HEK293 (cell line): ENCODE measurements around the gene CCDC9.

Experiments
- KLF8 ChIP-seq: fragments of 450-650 bp; formaldehyde crosslinking; IDR thresholded peaks from 2 replicates; pipeline ENCODE4 v1.5.1; 2016; ENCODE audit warnings: missing biosample characterization, missing genetic modification characterization
- SALL2 ChIP-seq: fragments of 450-650 bp; formaldehyde crosslinking; IDR thresholded peaks from 2 replicates; pipeline ENCODE4 v1.5.0; 2017; ENCODE audit warnings: missing biosample characterization, mild to moderate bottlenecking, missing genetic modification characterization, borderline replicate concordance
- ZNF140 ChIP-seq: fragments of 450-650 bp; formaldehyde crosslinking; IDR thresholded peaks from 2 replicates; pipeline ENCODE4 v1.5.1; 2016; ENCODE audit warnings: missing biosample characterization, missing genetic modification characterization
- ZNF184 ChIP-seq: fragments of 450-650 bp; IDR thresholded peaks from 2 replicates; pipeline ENCODE4 v1.5.1; 2018; ENCODE audit warnings: missing biosample characterization, mild to moderate bottlenecking, missing genetic modification characterization
- ZNF423 ChIP-seq: fragments of 450-650 bp; formaldehyde crosslinking; IDR thresholded peaks from 2 replicates; pipeline ENCODE4 v1.5.1; 2016; ENCODE audit warnings: missing biosample characterization, missing genetic modification characterization
- ZNF561 ChIP-seq: fragments of 450-650 bp; IDR thresholded peaks from 2 replicates; pipeline ENCODE4 v1.5.1; 2018; ENCODE audit warnings: missing biosample characterization, missing genetic modification characterization, borderline replicate concordance
- ZNF629 ChIP-seq: fragments of 450-650 bp; formaldehyde crosslinking; IDR thresholded peaks from 2 replicates; pipeline ENCODE4 v1.5.1; 2017; ENCODE audit warnings: missing biosample characterization, missing genetic modification characterization
- ZNF701 ChIP-seq: fragments of 450-650 bp; formaldehyde crosslinking; IDR thresholded peaks from 2 replicates; pipeline ENCODE4 v1.5.1; 2016; ENCODE audit warnings: missing biosample characterization, missing genetic modification characterization
- ZSCAN16 ChIP-seq: fragments of 450-650 bp; formaldehyde crosslinking; IDR thresholded peaks from 2 replicates; pipeline ENCODE4 v1.5.1; 2016; ENCODE audit warnings: missing biosample characterization, missing genetic modification characterization
- TF ChIP-seq, protein P1 (sequence below): fragments of 450-650 bp; formaldehyde crosslinking; IDR thresholded peaks from 2 replicates; pipeline ENCODE4 v1.5.1; 2016; ENCODE audit warnings: missing biosample characterization, missing genetic modification characterization
- TF ChIP-seq, protein P2 (sequence below): fragments of 450-650 bp; formaldehyde crosslinking; conservative IDR thresholded peaks from 2 replicates; pipeline ENCODE4 v1.5.1; 2016; ENCODE audit warnings: low read depth, missing biosample characterization, missing genetic modification characterization
- TF ChIP-seq, protein P3 (sequence below): sonication (generic); formaldehyde crosslinking; IDR thresholded peaks from 2 replicates; pipeline ENCODE4 v1.8.1; 2022; ENCODE audit warnings: mild to moderate bottlenecking, moderate library complexity, missing genetic modification reagents
- TF ChIP-seq, protein P4 (sequence below): fragments of 450-650 bp; formaldehyde crosslinking; IDR thresholded peaks from 2 replicates; pipeline ENCODE4 v1.5.1; 2016; ENCODE audit warnings: missing biosample characterization, missing genetic modification characterization
- TF ChIP-seq, protein P5 (sequence below): fragments of 450-650 bp; formaldehyde crosslinking; IDR thresholded peaks from 2 replicates; pipeline ENCODE4 v1.5.1; 2017; ENCODE audit warnings: missing biosample characterization, mild to moderate bottlenecking, missing genetic modification characterization, moderate library complexity

GRCh38 chr19:47230921-47231214, 25.5 kb upstream of the CCDC9 start, which contains the start of gene BBC3:
- TF ChIP-seq KLF8 (tag by site-specific recombination) = no peak
- TF ChIP-seq, protein P1, sequence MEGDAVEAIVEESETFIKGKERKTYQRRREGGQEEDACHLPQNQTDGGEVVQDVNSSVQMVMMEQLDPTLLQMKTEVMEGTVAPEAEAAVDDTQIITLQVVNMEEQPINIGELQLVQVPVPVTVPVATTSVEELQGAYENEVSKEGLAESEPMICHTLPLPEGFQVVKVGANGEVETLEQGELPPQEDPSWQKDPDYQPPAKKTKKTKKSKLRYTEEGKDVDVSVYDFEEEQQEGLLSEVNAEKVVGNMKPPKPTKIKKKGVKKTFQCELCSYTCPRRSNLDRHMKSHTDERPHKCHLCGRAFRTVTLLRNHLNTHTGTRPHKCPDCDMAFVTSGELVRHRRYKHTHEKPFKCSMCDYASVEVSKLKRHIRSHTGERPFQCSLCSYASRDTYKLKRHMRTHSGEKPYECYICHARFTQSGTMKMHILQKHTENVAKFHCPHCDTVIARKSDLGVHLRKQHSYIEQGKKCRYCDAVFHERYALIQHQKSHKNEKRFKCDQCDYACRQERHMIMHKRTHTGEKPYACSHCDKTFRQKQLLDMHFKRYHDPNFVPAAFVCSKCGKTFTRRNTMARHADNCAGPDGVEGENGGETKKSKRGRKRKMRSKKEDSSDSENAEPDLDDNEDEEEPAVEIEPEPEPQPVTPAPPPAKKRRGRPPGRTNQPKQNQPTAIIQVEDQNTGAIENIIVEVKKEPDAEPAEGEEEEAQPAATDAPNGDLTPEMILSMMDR (tag by site-specific recombination) = no peak
- TF ChIP-seq ZNF561 (tag by site-specific recombination) = no peak
- TF ChIP-seq ZNF184 = no peak
- TF ChIP-seq, protein P2, sequence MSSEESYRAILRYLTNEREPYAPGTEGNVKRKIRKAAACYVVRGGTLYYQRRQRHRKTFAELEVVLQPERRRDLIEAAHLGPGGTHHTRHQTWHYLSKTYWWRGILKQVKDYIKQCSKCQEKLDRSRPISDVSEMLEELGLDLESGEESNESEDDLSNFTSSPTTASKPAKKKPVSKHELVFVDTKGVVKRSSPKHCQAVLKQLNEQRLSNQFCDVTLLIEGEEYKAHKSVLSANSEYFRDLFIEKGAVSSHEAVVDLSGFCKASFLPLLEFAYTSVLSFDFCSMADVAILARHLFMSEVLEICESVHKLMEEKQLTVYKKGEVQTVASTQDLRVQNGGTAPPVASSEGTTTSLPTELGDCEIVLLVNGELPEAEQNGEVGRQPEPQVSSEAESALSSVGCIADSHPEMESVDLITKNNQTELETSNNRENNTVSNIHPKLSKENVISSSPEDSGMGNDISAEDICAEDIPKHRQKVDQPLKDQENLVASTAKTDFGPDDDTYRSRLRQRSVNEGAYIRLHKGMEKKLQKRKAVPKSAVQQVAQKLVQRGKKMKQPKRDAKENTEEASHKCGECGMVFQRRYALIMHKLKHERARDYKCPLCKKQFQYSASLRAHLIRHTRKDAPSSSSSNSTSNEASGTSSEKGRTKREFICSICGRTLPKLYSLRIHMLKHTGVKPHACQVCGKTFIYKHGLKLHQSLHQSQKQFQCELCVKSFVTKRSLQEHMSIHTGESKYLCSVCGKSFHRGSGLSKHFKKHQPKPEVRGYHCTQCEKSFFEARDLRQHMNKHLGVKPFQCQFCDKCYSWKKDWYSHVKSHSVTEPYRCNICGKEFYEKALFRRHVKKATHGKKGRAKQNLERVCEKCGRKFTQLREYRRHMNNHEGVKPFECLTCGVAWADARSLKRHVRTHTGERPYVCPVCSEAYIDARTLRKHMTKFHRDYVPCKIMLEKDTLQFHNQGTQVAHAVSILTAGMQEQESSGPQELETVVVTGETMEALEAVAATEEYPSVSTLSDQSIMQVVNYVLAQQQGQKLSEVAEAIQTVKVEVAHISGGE (tag by site-specific recombination) = no peak
- TF ChIP-seq, protein P3, sequence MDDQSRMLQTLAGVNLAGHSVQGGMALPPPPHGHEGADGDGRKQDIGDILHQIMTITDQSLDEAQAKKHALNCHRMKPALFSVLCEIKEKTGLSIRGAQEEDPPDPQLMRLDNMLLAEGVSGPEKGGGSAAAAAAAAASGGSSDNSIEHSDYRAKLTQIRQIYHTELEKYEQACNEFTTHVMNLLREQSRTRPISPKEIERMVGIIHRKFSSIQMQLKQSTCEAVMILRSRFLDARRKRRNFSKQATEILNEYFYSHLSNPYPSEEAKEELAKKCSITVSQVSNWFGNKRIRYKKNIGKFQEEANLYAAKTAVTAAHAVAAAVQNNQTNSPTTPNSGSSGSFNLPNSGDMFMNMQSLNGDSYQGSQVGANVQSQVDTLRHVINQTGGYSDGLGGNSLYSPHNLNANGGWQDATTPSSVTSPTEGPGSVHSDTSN (CRISPR knock-in tag) = no peak; the same call in 1 of the 2 replicates
- TF ChIP-seq, protein P4, sequence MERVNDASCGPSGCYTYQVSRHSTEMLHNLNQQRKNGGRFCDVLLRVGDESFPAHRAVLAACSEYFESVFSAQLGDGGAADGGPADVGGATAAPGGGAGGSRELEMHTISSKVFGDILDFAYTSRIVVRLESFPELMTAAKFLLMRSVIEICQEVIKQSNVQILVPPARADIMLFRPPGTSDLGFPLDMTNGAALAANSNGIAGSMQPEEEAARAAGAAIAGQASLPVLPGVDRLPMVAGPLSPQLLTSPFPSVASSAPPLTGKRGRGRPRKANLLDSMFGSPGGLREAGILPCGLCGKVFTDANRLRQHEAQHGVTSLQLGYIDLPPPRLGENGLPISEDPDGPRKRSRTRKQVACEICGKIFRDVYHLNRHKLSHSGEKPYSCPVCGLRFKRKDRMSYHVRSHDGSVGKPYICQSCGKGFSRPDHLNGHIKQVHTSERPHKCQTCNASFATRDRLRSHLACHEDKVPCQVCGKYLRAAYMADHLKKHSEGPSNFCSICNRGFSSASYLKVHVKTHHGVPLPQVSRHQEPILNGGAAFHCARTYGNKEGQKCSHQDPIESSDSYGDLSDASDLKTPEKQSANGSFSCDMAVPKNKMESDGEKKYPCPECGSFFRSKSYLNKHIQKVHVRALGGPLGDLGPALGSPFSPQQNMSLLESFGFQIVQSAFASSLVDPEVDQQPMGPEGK (tag by site-specific recombination) = no peak
- TF ChIP-seq ZNF423 (tag by site-specific recombination) = no peak
- TF ChIP-seq, protein P5, sequence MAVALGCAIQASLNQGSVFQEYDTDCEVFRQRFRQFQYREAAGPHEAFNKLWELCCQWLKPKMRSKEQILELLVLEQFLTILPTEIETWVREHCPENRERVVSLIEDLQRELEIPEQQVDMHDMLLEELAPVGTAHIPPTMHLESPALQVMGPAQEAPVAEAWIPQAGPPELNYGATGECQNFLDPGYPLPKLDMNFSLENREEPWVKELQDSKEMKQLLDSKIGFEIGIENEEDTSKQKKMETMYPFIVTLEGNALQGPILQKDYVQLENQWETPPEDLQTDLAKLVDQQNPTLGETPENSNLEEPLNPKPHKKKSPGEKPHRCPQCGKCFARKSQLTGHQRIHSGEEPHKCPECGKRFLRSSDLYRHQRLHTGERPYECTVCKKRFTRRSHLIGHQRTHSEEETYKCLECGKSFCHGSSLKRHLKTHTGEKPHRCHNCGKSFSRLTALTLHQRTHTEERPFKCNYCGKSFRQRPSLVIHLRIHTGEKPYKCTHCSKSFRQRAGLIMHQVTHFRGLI (tag by site-specific recombination) = no peak
- no peak for TF ChIP-seq SALL2
- no peak for TF ChIP-seq ZNF629 (tag by site-specific recombination)
- TF ChIP-seq ZSCAN16 = no peak
- no peak for TF ChIP-seq ZNF701 (tag by site-specific recombination)
- TF ChIP-seq ZNF140 = no peak
